Mesendoderm (in vitro differentiated cells): ENCODE results near the gene LMBRD2.

ENCODE experiments used
- DNase-seq: peaks from one replicate; pipeline ENCODE4 v3.0.0; 2013
- H2AK5ac ChIP-seq: 2 replicates; pipeline ENCODE4 v1.6.1; 2013; ENCODE audit warnings: low read length, inconsistent platforms
- H2BK120ac ChIP-seq: 2 replicates; pipeline ENCODE4 v1.6.1; 2013; ENCODE audit warnings: low read depth, mild to moderate bottlenecking, low read length, moderate library complexity, mixed read lengths
- H2BK15ac ChIP-seq: replicated peaks from 2 replicates; pipeline ENCODE4 v1.6.1; 2013; ENCODE audit warnings: low read depth, mild to moderate bottlenecking, moderate library complexity
- H2BK5ac ChIP-seq: 2 replicates; pipeline ENCODE4 v1.6.1; 2013; ENCODE audit warnings: low read length, inconsistent platforms
- H3K18ac ChIP-seq: 2 replicates; pipeline ENCODE4 v1.6.1; 2013; ENCODE audit warnings: mild to moderate bottlenecking, low read length, mixed read lengths
- H3K23ac ChIP-seq: one replicate; pipeline ENCODE4 v1.6.1; 2013; ENCODE audit warnings: low read length
- H3K27ac ChIP-seq: 2 replicates; pipeline ENCODE4 v1.5.1; 2013; ENCODE audit warnings: low read depth, mild to moderate bottlenecking, inconsistent platforms, low read length, moderate library complexity
- H3K27me3 ChIP-seq: 2 replicates; pipeline ENCODE4 v1.6.1; 2013; ENCODE audit warnings: low read length, control low read depth, mild to moderate bottlenecking, inconsistent platforms; ENCODE audit not compliant: insufficient read depth, poor library complexity
- H3K36me3 ChIP-seq: 2 replicates; pipeline ENCODE4 v1.6.1; 2013; ENCODE audit warnings: low read length, inconsistent platforms; ENCODE audit not compliant: control insufficient read depth, insufficient read depth
- H3K4ac ChIP-seq: one replicate; pipeline ENCODE4 v1.6.1; 2013; ENCODE audit warnings: low read depth, mild to moderate bottlenecking, low read length, moderate library complexity
- H3K4me1 ChIP-seq: 2 replicates; pipeline ENCODE4 v1.6.1; 2013; ENCODE audit warnings: low read depth, low read length, inconsistent platforms; ENCODE audit not compliant: control insufficient read depth
- H3K4me2 ChIP-seq: 2 replicates; pipeline ENCODE4 v1.6.1; 2013; ENCODE audit warnings: low read length
- H3K4me3 ChIP-seq: 2 replicates; pipeline ENCODE4 v1.5.1; 2013; ENCODE audit warnings: mild to moderate bottlenecking, low read length
- H3K56ac ChIP-seq: one replicate; pipeline ENCODE4 v1.6.1; 2013; ENCODE audit warnings: low read length
- H3K79me1 ChIP-seq: 2 replicates; pipeline ENCODE4 v1.6.1; 2013; ENCODE audit warnings: low read length, inconsistent platforms
- H3K79me2 ChIP-seq: 2 replicates; pipeline ENCODE4 v1.6.1; 2013; ENCODE audit warnings: mild to moderate bottlenecking, low read length; ENCODE audit not compliant: control insufficient read depth, insufficient read depth
- H3K9ac ChIP-seq: 2 replicates; pipeline ENCODE4 v1.6.1; 2013; ENCODE audit warnings: low read length, inconsistent platforms
- H4K5ac ChIP-seq: one replicate; pipeline ENCODE4 v1.6.1; 2013; ENCODE audit warnings: low read length
- H4K8ac ChIP-seq: one replicate; pipeline ENCODE4 v1.6.1; 2013; ENCODE audit warnings: low read depth, mild to moderate bottlenecking, control low read depth, low read length, moderate library complexity
- WGBS: extraction: QIAGEN DNeasy Blood & Tissue Kit; methylation state at CpG from one replicate; pipeline ENCODE4 v1.1.7; 2013; ENCODE audit warnings: low lambda C conversion rate, missing lambda C conversion rate; ENCODE audit not compliant: insufficient coverage; ENCODE audit errors: extremely low coverage; 5-methylcytosine and 5-hydroxymethylcytosine counted together

The LMBRD2 gene

DNA sequence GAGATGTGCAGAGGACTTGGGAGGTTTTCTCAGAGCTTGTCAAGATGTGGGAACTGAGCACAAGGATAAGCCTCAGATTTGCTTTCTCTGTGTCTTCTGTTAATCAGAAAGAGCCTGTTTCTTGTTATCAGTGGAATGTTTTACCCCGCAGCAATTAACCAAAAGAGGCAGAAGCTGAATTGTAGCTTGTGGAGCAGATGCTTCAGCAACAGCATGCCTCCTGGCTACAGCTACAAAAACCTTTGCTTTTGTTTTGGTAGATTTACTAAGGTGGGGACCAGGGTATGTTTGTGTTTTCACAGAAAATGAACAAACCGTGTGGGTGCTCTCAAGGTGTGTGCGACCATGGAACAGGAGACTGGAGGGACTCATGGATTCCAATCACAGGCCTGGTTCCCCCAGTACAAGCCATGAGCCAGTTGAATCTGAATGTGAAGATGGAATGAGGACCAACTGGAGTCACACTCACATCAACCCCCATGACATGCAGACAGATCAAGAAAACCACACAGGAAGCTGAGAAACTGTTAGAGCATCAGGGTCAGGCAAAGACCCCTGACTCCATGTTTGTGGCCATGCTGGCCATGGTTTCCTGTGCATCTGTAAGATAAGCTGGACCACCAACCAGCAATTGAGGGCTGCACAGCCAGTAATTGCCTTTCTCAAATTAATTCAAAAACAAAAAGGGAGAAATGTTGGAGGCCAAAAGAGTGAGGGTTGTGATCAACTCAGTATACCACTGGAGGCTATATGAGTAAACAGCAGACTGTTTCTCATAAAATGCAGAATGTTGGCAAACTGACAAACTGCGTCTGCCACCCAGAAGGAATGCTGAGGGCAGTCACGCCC is 91.9 kb downstream of the LMBRD2 start:
- Histone ChIP-seq H3K23ac (no peak overlapping the region), H3K56ac (no peak overlapping the region), H2BK120ac (no peak overlapping the region), H3K4me3 (no peak overlapping the region), H3K18ac (no peak overlapping the region), H3K27me3 (no peaks in the 10 kb centered on the region), H4K5ac (no peak overlapping the region), H3K4ac (no peak overlapping the region), H3K9ac (no peak overlapping the region), H2BK5ac (no peak overlapping the region), H3K36me3 (no peaks in the 10 kb centered on the region), H3K4me2 (no peak overlapping the region), H3K79me2 (no peaks in the 10 kb centered on the region), H3K27ac (no peak overlapping the region), H2AK5ac (no peak overlapping the region), H3K4me1 (no peaks in the 10 kb centered on the region), H2BK15ac (no peak overlapping the region), H3K79me1 (no peaks in the 10 kb centered on the region), H4K8ac (no peak overlapping the region)
- WGBS = no CpG with 5 or more reads among the region's 5 CpGs
- DNase-seq = peak; percentile 63

GRCh38 chr5:36058776-36059175 is 92.9 kb downstream of the LMBRD2 start:
- no peaks in the 10 kb centered on the region for H3K4me1 ChIP-seq
- WGBS = no CpG with 5 or more reads among the region's 2 CpGs
- no peak overlapping the region for H3K4ac ChIP-seq
- no peak overlapping the region for H2AK5ac ChIP-seq
- H3K79me2 ChIP-seq = no peaks in the 10 kb centered on the region
- no peak overlapping the region for H4K5ac ChIP-seq
- peak; percentile 79 for DNase-seq
- H3K9ac ChIP-seq = no peak overlapping the region
- H3K27ac ChIP-seq = no peak overlapping the region
- no peaks in the 10 kb centered on the region for H3K36me3 ChIP-seq
- no peak overlapping the region for H3K18ac ChIP-seq
- no peak overlapping the region for H3K23ac ChIP-seq
- H3K79me1 ChIP-seq = no peaks in the 10 kb centered on the region
- no peak overlapping the region for H3K4me2 ChIP-seq
- no peak overlapping the region for H3K4me3 ChIP-seq
- H4K8ac ChIP-seq = no peak overlapping the region
- H3K56ac ChIP-seq = no peak overlapping the region
- H2BK15ac ChIP-seq = no peak overlapping the region
- no peak overlapping the region for H2BK5ac ChIP-seq
- H2BK120ac ChIP-seq = no peak overlapping the region
- no peaks in the 10 kb centered on the region for H3K27me3 ChIP-seq

GRCh38 chr5:36057386-36057785 is 94.3 kb downstream of the LMBRD2 start:
- H3K79me1 ChIP-seq = no peaks in the 10 kb centered on the region
- H3K23ac ChIP-seq = no peak overlapping the region
- no peak overlapping the region for H3K27ac ChIP-seq
- H3K18ac ChIP-seq = no peak overlapping the region
- H3K4me1 ChIP-seq = no peaks in the 10 kb centered on the region
- no CpG with 5 or more reads among the region's 2 CpGs for WGBS
- no peak overlapping the region for H3K4me2 ChIP-seq
- H2BK15ac ChIP-seq = no peak overlapping the region
- H3K9ac ChIP-seq = no peak overlapping the region
- H3K4ac ChIP-seq = no peak overlapping the region
- no peaks in the 10 kb centered on the region for H3K36me3 ChIP-seq
- DNase-seq = no peak
- no peaks in the 10 kb centered on the region for H3K27me3 ChIP-seq
- H2AK5ac ChIP-seq = no peak overlapping the region
- H2BK120ac ChIP-seq = no peak overlapping the region
- H3K79me2 ChIP-seq = no peaks in the 10 kb centered on the region
- no peak overlapping the region for H2BK5ac ChIP-seq
- no peak overlapping the region for H4K8ac ChIP-seq
- H3K56ac ChIP-seq = no peak overlapping the region
- no peak overlapping the region for H3K4me3 ChIP-seq
- no peak overlapping the region for H4K5ac ChIP-seq

GRCh38 chr5:36056422-36056821 is 95.3 kb downstream of the LMBRD2 start:
- WGBS = no CpG with 5 or more reads among the region's 5 CpGs
- H3K36me3 ChIP-seq = no peaks in the 10 kb centered on the region

DNA sequence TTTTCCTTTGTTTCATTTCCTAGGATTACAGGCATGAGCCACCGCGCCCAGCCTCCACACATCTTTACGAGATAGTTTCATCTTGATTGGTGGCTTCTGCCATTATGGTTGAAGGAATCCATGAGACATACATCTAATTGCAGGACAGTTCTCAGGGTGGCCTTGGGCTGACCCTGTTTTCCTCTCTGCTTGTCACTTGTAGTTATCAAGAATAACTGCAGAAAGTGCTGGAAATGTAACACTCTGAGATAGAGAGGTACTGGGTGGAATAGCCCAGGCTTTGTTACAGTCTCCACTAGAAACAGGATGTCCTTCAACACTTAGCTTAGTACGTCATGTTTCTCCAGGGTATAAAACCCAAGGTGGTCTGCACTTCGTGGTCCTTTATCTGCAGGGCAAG is 95.7 kb downstream of the LMBRD2 start:
- WGBS = no CpG with 5 or more reads among the region's 5 CpGs
- Histone ChIP-seq H3K4ac (no peak overlapping the region), H3K27me3 (no peaks in the 10 kb centered on the region)

More at GRCh38 chr5:36056422-36056821, 95.3 kb downstream of the LMBRD2 start:
- Histone ChIP-seq H3K79me2 (no peaks in the 10 kb centered on the region), H3K27me3 (no peaks in the 10 kb centered on the region), H3K27ac (no peak overlapping the region), H2AK5ac (no peak overlapping the region), H2BK5ac (no peak overlapping the region), H3K4ac (no peak overlapping the region), H3K9ac (no peak overlapping the region), H3K56ac (no peak overlapping the region), H3K18ac (no peak overlapping the region), H3K4me3 (no peak overlapping the region), H3K4me2 (no peak overlapping the region), H3K79me1 (no peaks in the 10 kb centered on the region), H3K23ac (no peak overlapping the region), H2BK15ac (no peak overlapping the region), H3K4me1 (no peaks in the 10 kb centered on the region), H4K8ac (no peak overlapping the region), H2BK120ac (no peak overlapping the region), H4K5ac (no peak overlapping the region)
- DNase-seq = no peak

GRCh38 chr5:36054647-36055046 is 97.0 kb downstream of the LMBRD2 start:
- DNase-seq = no peak
- Histone ChIP-seq H3K4me1 (no peaks in the 10 kb centered on the region), H3K79me2 (no peaks in the 10 kb centered on the region), H3K9ac (no peak overlapping the region), H3K4me2 (no peak overlapping the region), H3K23ac (no peak overlapping the region), H2BK5ac (no peak overlapping the region), H3K27ac (no peak overlapping the region), H3K4ac (no peak overlapping the region), H2BK15ac (no peak overlapping the region), H3K79me1 (no peaks in the 10 kb centered on the region), H4K5ac (no peak overlapping the region), H2BK120ac (no peak overlapping the region), H4K8ac (peak overlapping the region; percentile 28), H3K36me3 (no peaks in the 10 kb centered on the region), H2AK5ac (no peak overlapping the region), H3K18ac (no peak overlapping the region), H3K4me3 (no peak overlapping the region), H3K56ac (no peak overlapping the region), H3K27me3 (no peaks in the 10 kb centered on the region)
- no CpG with 5 or more reads among the region's 3 CpGs for WGBS

More for the DNA sequence above, 95.7 kb downstream of the LMBRD2 start:
- H3K79me2 ChIP-seq = no peaks in the 10 kb centered on the region
- no peak overlapping the region for H4K8ac ChIP-seq
- no peak overlapping the region for H4K5ac ChIP-seq
- H3K4me3 ChIP-seq = no peak overlapping the region
- no peak overlapping the region for H3K9ac ChIP-seq
- no peak for DNase-seq
- H3K56ac ChIP-seq = no peak overlapping the region
- H3K4me2 ChIP-seq = no peak overlapping the region
- H3K27ac ChIP-seq = no peak overlapping the region
- no peak overlapping the region for H2BK120ac ChIP-seq
- no peak overlapping the region for H3K18ac ChIP-seq
- no peaks in the 10 kb centered on the region for H3K79me1 ChIP-seq
- H3K36me3 ChIP-seq = no peaks in the 10 kb centered on the region
- no peak overlapping the region for H3K23ac ChIP-seq
- H2BK15ac ChIP-seq = no peak overlapping the region
- H2BK5ac ChIP-seq = no peak overlapping the region
- H3K4me1 ChIP-seq = no peaks in the 10 kb centered on the region
- no peak overlapping the region for H2AK5ac ChIP-seq
